ENCODE measurements around the gene SMYD4.

- TF ChIP-seq MITF (IDR thresholded peaks at IDR 0.05) (no peak), GATA2 (CRISPR knock-in tag; IDR thresholded peaks at IDR 0.05) (no peak), ATF3 (IDR thresholded peaks at IDR 0.05) (no peak), ATF3 (CRISPR knock-in tag; conservative IDR thresholded peaks at IDR 0.05) (no peak), CTCF (IDR thresholded peaks at IDR 0.05 in 2 of 3, conservative IDR thresholded peaks at IDR 0.05 in 1 of 3; ENCODE audit: insufficient read depth in 2 of 3, low read depth in 1 of 3, low read length in 3 of 3) (no peak), TAF1 (IDR thresholded peaks at IDR 0.05; ENCODE audit: control insufficient read depth, extremely low read depth, insufficient read depth, low read length, severe bottlenecking) (no peak), ZBTB40 (IDR thresholded peaks at IDR 0.05) (no peak), ZBTB40 (CRISPR knock-in tag; IDR thresholded peaks at IDR 0.05) (no peak)
These were observed 16.6 kb downstream of the SMYD4 start for GRCh38 chr17:1813088-1813487.

All from K562 (cell line).